Bone marrow (tissue), 2 donors: Measurements from ENCODE around the gene C10orf143.
"Not testable (repeated sequence)": the region's sequence is repeated elsewhere in the genome, so short reads cannot be mapped to it uniquely, and the experiment has no call there.

Experiments used
- DNase-seq, 2 donors: peaks; one replicate each; lab custom pipeline; 2025; lab: John Stamatoyannopoulos, UW

The C10orf143 gene

GRCh38 chr10:130029209-130029608, 81.4 kb downstream of the C10orf143 start:
- no peak for DNase-seq

- DNase-seq = no peak
Measured at GRCh38 chr10:130028465-130028819, 82.2 kb downstream of the C10orf143 start.

- DNase-seq = no peak
Measured at GRCh38 chr10:130027716-130028464, 82.7 kb downstream of the C10orf143 start.

- no peak for DNase-seq
Measured at GRCh38 chr10:130026670-130027456, 83.8 kb downstream of the C10orf143 start.

- no peak for DNase-seq
Measured at GRCh38 chr10:130025811-130026485, 84.7 kb downstream of the C10orf143 start.

GRCh38 chr10:130025326-130025725, 85.3 kb downstream of the C10orf143 start:
- no peak for DNase-seq

- DNase-seq = no peak
Measured at GRCh38 chr10:130024779-130025325, 85.8 kb downstream of the C10orf143 start.

GRCh38 chr10:130024326-130024725, 86.3 kb downstream of the C10orf143 start:
- not testable (repeated sequence) for DNase-seq

- DNase-seq = no peak
Measured at GRCh38 chr10:130023454-130024230, 87.0 kb downstream of the C10orf143 start.

- no peak for DNase-seq
Measured at GRCh38 chr10:130022511-130023299, 87.9 kb downstream of the C10orf143 start.

GRCh38 chr10:130022086-130022485, 88.5 kb downstream of the C10orf143 start:
- DNase-seq = no peak

GRCh38 chr10:130021383-130021950, 89.2 kb downstream of the C10orf143 start:
- DNase-seq = peak in 1 of 2 donors; percentile 61

- DNase-seq = no peak
Measured at GRCh38 chr10:130020651-130021382, 89.8 kb downstream of the C10orf143 start.

- DNase-seq = no peak
Measured at GRCh38 chr10:130018730-130019185, 91.9 kb downstream of the C10orf143 start.

GRCh38 chr10:130018265-130018664, 92.4 kb downstream of the C10orf143 start:
- peak in 1 of 2 donors; percentile 19 for DNase-seq

- DNase-seq = no peak
Measured at GRCh38 chr10:130017631-130018022, 93.0 kb downstream of the C10orf143 start.

- no peak for DNase-seq
Measured at GRCh38 chr10:130016993-130017630, 93.5 kb downstream of the C10orf143 start.

- no peak for DNase-seq
Measured at GRCh38 chr10:130016095-130016494, 94.5 kb downstream of the C10orf143 start.

- DNase-seq = no peak
Measured at GRCh38 chr10:130015075-130015695, 95.4 kb downstream of the C10orf143 start.
